LNCaP clone FGC (cell line): ENCODE results near the gene MEF2D.

Experiments used
- DNase-seq: peaks from one replicate; pipeline ENCODE4 v3.0.0-alpha.2; 2011; ENCODE audit warnings: low read depth
- H3K4me3 ChIP-seq: 2 replicates; pipeline ENCODE4 v1.5.1; 2011; ENCODE audit warnings: mild to moderate bottlenecking, low read depth, low read length, control low read depth
- CTCF ChIP-seq: IDR thresholded peaks from 2 replicates; pipeline ENCODE4 v1.5.1; 2012; ENCODE audit warnings: mild to moderate bottlenecking; ENCODE audit not compliant: control insufficient read depth, insufficient read depth; ENCODE audit errors: extremely low read depth

Gene MEF2D

GRCh38 chr1:156432669-156433018 lies 67.9 kb downstream of the MEF2D start:
- DNase-seq = no peak
- H3K4me3 ChIP-seq = no peak overlapping the region
- no peak for TF ChIP-seq CTCF

- TF ChIP-seq CTCF = no peak
- DNase-seq = no peak
- no peak overlapping the region for H3K4me3 ChIP-seq
Measured at GRCh38 chr1:156431769-156432668, 68.6 kb downstream of the MEF2D start.

GRCh38 chr1:156431366-156431765 lies 69.2 kb downstream of the MEF2D start:
- DNase-seq = no peak
- TF ChIP-seq CTCF = no peak
- H3K4me3 ChIP-seq = no peak overlapping the region

GRCh38 chr1:156430866-156431265 lies 69.7 kb downstream of the MEF2D start:
- TF ChIP-seq CTCF = no peak
- no peak overlapping the region for H3K4me3 ChIP-seq
- DNase-seq = no peak

- DNase-seq = no peak
- no peak for TF ChIP-seq CTCF
- H3K4me3 ChIP-seq = no peak overlapping the region
Measured at GRCh38 chr1:156430303-156430702, 70.3 kb downstream of the MEF2D start.

- no peak overlapping the region for H3K4me3 ChIP-seq
- DNase-seq = no peak
- TF ChIP-seq CTCF = no peak
Measured at GRCh38 chr1:156429313-156430060, 71.1 kb downstream of the MEF2D start.

GRCh38 chr1:156428746-156429288 lies 71.8 kb downstream of the MEF2D start:
- no peak overlapping the region for H3K4me3 ChIP-seq
- TF ChIP-seq CTCF = no peak
- no peak for DNase-seq
